K562 treated with DMSO at 1 percent for 12 hours (cell line): Measurements from ENCODE around the gene ACADVL. TPM values are rescaled to one million over a fixed set of nuclear protein-coding genes. Genes with fewer than 3 reads are reported as not detected.

Experiments used
- total RNA-seq: library from RNA; unstranded; fragments of 300-600 nt; gene quantifications from 2 replicates; pipeline ENCODE4 v1.2.3, GENCODE V29; 2022; ENCODE audit not compliant: insufficient read depth

ACADVL gene
- 256 and 286 TPM in 2 replicates for total RNA-seq

GRCh38 chr17:7219812-7220592 is at the start of gene ACADVL, which contains the start of gene DLG4:
Gene ACADVL, plus strand, starts transcription at chr17:7219938. Its CDS starts 47 bp downstream, at chr17:7219985.
Gene DLG4, minus strand, starts transcription at chr17:7219836.

GRCh38 chr17:7179317-7180254 is 40.2 kb upstream of the ACADVL start, which contains the start of gene ASGR1:
Gene ASGR1, minus strand, starts transcription at chr17:7179370. Its CDS starts 807 bp downstream, at chr17:7178563.

DNA sequence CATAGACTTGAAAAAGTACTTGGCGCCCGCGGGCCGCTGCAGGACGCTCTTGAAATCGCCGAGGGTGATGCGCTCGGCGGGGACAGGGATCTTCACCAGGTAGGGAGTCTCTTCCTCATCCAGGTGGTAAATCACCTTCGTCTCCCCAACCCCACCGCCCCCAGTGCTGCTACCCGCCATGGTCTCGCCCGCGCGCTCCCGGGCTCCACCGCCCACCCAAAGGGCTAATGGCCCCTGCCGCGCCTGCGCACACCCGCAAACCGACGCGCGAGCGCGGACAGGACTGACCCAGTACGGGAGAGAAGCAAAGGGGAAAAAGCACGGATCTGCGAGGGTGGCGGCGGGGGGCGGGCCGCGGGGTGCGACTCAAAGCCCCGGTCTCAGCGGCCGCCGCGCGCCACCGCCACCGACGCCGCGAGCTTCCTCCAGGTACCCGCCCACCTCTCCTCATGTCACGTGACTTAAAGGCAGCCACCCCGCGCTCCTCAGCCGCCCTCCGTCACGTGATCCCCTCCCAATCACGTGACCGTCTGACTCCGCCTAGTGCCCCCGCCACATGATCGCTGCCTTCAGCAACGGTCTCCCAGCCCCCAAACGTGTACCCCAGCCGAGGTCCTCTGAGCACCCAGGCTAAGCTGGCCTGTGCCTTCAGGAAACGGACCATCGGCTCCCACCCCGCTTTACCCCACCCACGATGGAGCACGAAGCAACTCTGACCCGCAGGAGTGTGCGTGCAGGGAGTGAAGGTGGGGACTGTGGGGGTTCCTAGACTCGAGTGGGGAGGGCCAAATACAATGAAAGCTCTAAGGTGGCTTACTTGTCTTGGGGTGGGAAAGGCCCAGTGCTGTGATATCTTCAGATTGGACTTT is 14.6 kb downstream of the ACADVL start, which contains the start of gene DVL2:
Gene DVL2 (minus strand): TSS at position 435 of the 869 bp plus-strand sequence. CDS start 255 bp downstream, at position 180.

DNA sequence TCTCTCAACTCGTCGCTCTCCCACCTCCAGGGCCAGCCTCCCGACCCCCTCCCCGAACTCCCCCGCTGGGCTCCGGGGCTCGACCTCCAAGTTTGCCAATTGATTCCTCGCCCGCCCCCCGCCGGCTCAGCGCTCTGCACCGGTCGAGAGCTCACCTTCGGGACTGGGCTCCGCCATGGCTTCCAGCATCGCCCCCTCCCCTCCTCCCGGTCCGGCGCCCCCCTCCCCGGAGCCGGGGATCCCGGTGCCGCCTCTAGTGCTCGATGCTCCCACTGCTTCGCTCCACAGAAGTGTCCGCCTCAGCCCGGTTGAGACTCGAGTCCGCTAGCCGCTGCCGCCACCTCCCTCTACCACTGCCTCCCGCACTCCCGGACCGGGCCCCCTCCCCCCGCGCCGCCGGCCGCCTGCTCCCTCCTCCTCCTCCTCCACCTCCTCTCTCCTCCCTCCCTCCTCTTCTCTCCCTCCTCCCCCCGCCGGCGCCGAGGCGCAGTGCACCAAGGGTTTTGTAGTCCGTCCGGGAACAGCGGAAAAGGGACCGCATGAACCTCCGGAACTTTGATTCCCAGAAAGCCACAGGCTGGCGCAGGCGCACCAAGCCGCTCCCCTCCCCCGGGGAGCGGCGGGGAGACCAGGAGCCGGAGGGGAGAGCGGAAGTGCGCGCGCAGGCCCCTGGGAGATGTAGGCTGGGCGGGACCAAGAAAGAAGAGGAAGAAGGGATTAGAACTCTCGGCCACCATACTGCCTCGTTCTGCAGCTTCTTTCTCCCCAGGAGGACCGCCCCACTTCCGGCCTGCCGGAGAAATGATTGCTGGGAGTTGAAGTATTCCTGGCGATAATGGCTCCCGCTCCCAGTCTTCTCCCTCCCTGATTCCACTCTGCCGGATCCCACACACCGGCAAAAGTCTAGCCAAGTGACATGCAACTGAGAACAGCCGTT is 19.6 kb downstream of the ACADVL start, which contains the start of gene PHF23:
Gene PHF23 (minus strand): TSS at position 367 of the 937 bp plus-strand sequence. CDS start 178 bp downstream, at position 189.

GRCh38 chr17:7241783-7242716 is 22.3 kb downstream of the ACADVL start, which contains the start of gene GABARAP:
Gene GABARAP, minus strand, starts transcription at chr17:7242449. Its CDS starts 119 bp downstream, at chr17:7242330.

GRCh38 chr17:7251661-7252175 is 32.0 kb downstream of the ACADVL start, which contains the start of gene CTDNEP1:
Gene CTDNEP1, minus strand, starts transcription at chr17:7251734. Its CDS starts 438 bp downstream, at chr17:7251296.

GRCh38 chr17:7252176-7253043 is 32.7 kb downstream of the ACADVL start, which contains the start of gene ELP5:
Gene ELP5, plus strand, starts transcription at chr17:7252215. Its CDS starts 336 bp downstream, at chr17:7252551.

DNA sequence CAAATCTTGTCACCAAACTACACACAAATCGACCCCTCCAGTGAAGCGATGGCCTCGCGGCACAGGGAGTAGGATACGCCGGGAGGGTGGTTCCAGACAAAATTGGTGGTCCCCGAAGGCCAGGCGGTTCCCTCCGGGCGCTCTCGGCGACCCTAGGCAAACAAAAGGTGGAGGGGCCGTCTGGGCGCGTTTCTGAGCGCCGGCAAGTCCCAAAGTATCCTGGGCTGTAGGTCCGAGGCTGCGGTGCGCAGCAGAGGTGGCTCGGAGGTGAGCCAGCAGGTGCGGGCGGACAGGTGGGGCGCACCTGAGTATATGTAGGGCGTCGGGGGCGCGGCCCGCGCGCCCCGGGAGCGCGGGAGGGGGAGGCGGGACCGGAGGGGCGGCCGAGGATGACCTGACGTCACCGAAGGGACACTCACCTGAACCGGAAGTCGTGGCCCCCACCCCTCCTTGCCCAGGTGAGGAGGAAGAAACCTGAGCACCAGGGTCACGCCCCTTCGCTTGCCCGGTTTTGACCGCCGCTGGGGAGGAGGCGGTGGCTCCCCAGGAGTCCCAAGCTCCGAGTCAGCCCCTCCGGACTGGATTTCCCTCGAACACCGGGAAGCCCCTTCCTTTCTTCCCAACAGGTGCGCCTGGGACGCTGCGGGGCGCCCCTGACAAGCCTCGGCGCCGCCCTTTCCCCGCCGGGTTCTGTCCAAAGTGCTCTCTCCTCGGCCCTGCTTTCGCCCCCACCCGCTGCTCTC is 42.6 kb downstream of the ACADVL start, which contains the start of gene CLDN7:
Gene CLDN7 (minus strand): TSS at position 287 of the 743 bp plus-strand sequence. CDS start 435 bp downstream, outside the sequence.

Other genes starting within 250 kb of the ACADVL start
- 1.4 and 3.1 TPM in 2 replicates for gene ALOX12, start 223.9 kb upstream of the ACADVL start, total RNA-seq
- gene RNASEK, start 207.3 kb upstream of the ACADVL start, total RNA-seq, result 299 and 329 TPM in 2 replicates
- 0.22 and 0.97 TPM in 2 replicates for gene BCL6B, start 196.9 kb upstream of the ACADVL start, total RNA-seq
- 5.3 and 5.5 TPM in 2 replicates for gene SLC16A13, start 183.9 kb upstream of the ACADVL start, total RNA-seq
- not detected in 2 replicates for gene SLC16A11, start 175.8 kb upstream of the ACADVL start, total RNA-seq
- gene CLEC10A, start 139.7 kb upstream of the ACADVL start, total RNA-seq, result not detected in 2 replicates
- not detected in 2 replicates for gene ASGR2, start 105.1 kb upstream of the ACADVL start, total RNA-seq
- gene ASGR1, start 40.6 kb upstream of the ACADVL start, total RNA-seq, result not detected in 2 replicates
- gene DLG4, start 102 bp upstream of the ACADVL start, total RNA-seq, result 2.6 and 2.8 TPM in 2 replicates
- 32.1 and 61.1 TPM in 2 replicates for gene DVL2, start 14.6 kb downstream of the ACADVL start, total RNA-seq
- gene PHF23, start 19.5 kb downstream of the ACADVL start, total RNA-seq, result 23.0 and 29.8 TPM in 2 replicates
- 233 and 263 TPM in 2 replicates for gene GABARAP, start 22.5 kb downstream of the ACADVL start, total RNA-seq
- gene CTDNEP1, start 31.8 kb downstream of the ACADVL start, total RNA-seq, result 60.4 and 70.5 TPM in 2 replicates
- 55.2 and 59.1 TPM in 2 replicates for gene ELP5, start 32.3 kb downstream of the ACADVL start, total RNA-seq
- 15.9 and 34.5 TPM in 2 replicates for gene CLDN7, start 42.5 kb downstream of the ACADVL start, total RNA-seq
- gene SLC2A4, start 61.8 kb downstream of the ACADVL start, total RNA-seq, result not detected in 2 replicates
- not detected in 2 replicates for gene YBX2, start 74.7 kb downstream of the ACADVL start, total RNA-seq
- gene EIF5A, start 87.7 kb downstream of the ACADVL start, total RNA-seq, result 279 and 294 TPM in 2 replicates
- gene GPS2, start 95.4 kb downstream of the ACADVL start, total RNA-seq, result 43.1 and 74.6 TPM in 2 replicates
- gene NEURL4, start 109.4 kb downstream of the ACADVL start, total RNA-seq, result 7.2 and 16.1 TPM in 2 replicates
- gene ACAP1, start 116.6 kb downstream of the ACADVL start, total RNA-seq, result 2.4 and 3.7 TPM in 2 replicates
- 4.2 and 6.3 TPM in 2 replicates for gene KCTD11, start 132.2 kb downstream of the ACADVL start, total RNA-seq
- gene TMEM95, start 135.2 kb downstream of the ACADVL start, total RNA-seq, result not detected in 2 replicates
- gene TNK1, start 161.2 kb downstream of the ACADVL start, total RNA-seq, result 4.7 and 6.0 TPM in 2 replicates
- gene PLSCR3, start 174.6 kb downstream of the ACADVL start, total RNA-seq, result 7.2 and 9.4 TPM in 2 replicates
- gene TMEM256, start 184.2 kb downstream of the ACADVL start, total RNA-seq, result 43.4 and 76.9 TPM in 2 replicates
- gene NLGN2, start 187.9 kb downstream of the ACADVL start, total RNA-seq, result 4.4 and 13.0 TPM in 2 replicates
- not detected in 2 replicates for gene SPEM1, start 200.4 kb downstream of the ACADVL start, total RNA-seq
- not detected in 2 replicates for gene SPEM2, start 205.7 kb downstream of the ACADVL start, total RNA-seq
- gene SPEM3, start 208.9 kb downstream of the ACADVL start, total RNA-seq, result not detected in 2 replicates
- 12.3 and 12.6 TPM in 2 replicates for gene TMEM102, start 215.5 kb downstream of the ACADVL start, total RNA-seq
- gene FGF11, start 219.6 kb downstream of the ACADVL start, total RNA-seq, result 3.8 and 6.1 TPM in 2 replicates
- gene CHRNB1, start 225.1 kb downstream of the ACADVL start, total RNA-seq, result 10.1 and 10.9 TPM in 2 replicates